ENCODE data around the gene BOC. TPM values are rescaled to one million over a fixed set of nuclear protein-coding genes. Genes with fewer than 3 reads are reported as not detected.

BOC gene
- total RNA-seq, 4 donors from 2014 or later, result 3.7 to 7.4 (median 4.6) TPM

DNA sequence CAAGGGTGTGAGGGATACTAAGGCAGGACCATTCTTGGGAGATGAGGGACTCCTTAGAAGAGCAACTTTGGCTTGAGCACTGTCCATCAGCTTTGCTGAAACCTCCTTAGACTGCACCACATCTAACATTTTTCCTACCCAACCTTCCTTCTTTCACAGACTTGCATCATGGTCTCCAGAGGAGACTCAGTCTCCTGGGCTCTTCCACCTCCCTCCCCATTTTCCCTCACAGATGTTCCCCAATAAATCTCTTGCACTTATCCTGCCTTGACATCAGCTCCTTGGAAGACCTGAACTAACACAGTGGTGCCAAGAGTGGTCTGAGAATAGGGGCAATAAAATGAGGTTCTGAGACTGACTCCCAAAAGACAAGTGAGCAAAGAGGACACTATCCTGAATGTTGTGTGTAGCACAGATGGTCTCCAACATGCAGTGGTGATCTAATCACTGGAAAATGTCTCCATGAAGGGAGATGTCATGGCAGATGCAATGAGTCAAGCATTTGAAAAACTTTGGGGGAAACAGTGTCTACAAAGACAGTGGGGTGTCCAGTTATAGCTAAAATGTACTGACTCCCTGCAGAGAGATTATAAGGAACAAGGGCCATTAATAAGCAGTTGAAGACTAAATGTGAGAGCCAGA, 26.0 kb upstream of the BOC start:
- intact Hi-C loops (cut with DNase I; ENCODE audit: low total_unique reads), result no loop called here
- no peaks in the 10 kb centered on the region for H3K27me3 ChIP-seq
- no peaks in the 10 kb centered on the region for H3K36me3 ChIP-seq
- DNase-seq (no peak), ATAC-seq (no peak)
- H3K9me3 ChIP-seq, result no peaks in the 10 kb centered on the region
- H3K4me3 ChIP-seq, result no peak overlapping the region
- no peak for TF ChIP-seq POLR2A (IDR thresholded peaks at IDR 0.05)
- in situ Hi-C loops (cut with MboI; ENCODE audit: low sequenced_read_pairs in 4 of 4), result no loop called here
- H3K4me1 ChIP-seq, result no peaks in the 10 kb centered on the region
- H3K27ac ChIP-seq, result no peak overlapping the region

DNA sequence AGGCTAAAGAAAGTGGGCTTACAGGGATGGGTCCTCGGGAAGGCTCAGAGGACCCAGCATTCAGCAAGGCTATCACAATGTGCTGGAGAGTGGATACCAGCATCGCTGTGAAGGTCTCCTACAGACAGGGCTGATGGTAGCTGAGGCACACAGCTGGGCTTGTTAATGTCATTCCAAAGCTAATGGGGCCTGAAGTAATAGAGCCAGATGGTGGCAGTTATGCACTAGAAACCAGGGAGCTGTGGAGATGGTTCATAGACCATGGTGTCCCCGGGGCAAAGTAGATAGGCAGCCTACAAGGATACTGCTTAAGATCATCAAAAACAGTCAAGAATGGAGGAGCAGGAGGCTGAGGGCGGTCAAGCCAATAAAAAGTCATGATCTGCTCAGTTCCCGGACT, 24.8 kb upstream of the BOC start:
- intact Hi-C loops (cut with DNase I; ENCODE audit: low total_unique reads) (no loop called here), in situ Hi-C loops (cut with MboI; ENCODE audit: low sequenced_read_pairs in 4 of 4) (no loop called here)
- Histone ChIP-seq H3K4me1 (no peaks in the 10 kb centered on the region), H3K4me3 (no peak overlapping the region), H3K36me3 (no peaks in the 10 kb centered on the region), H3K27ac (no peak overlapping the region), H3K9me3 (no peaks in the 10 kb centered on the region), H3K27me3 (no peaks in the 10 kb centered on the region)
- TF ChIP-seq, protein P1, sequence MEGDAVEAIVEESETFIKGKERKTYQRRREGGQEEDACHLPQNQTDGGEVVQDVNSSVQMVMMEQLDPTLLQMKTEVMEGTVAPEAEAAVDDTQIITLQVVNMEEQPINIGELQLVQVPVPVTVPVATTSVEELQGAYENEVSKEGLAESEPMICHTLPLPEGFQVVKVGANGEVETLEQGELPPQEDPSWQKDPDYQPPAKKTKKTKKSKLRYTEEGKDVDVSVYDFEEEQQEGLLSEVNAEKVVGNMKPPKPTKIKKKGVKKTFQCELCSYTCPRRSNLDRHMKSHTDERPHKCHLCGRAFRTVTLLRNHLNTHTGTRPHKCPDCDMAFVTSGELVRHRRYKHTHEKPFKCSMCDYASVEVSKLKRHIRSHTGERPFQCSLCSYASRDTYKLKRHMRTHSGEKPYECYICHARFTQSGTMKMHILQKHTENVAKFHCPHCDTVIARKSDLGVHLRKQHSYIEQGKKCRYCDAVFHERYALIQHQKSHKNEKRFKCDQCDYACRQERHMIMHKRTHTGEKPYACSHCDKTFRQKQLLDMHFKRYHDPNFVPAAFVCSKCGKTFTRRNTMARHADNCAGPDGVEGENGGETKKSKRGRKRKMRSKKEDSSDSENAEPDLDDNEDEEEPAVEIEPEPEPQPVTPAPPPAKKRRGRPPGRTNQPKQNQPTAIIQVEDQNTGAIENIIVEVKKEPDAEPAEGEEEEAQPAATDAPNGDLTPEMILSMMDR (IDR thresholded peaks at IDR 0.05 in 4 of 5, conservative IDR thresholded peaks at IDR 0.05 in 1 of 5), result no peak
- no peak for TF ChIP-seq POLR2A (IDR thresholded peaks at IDR 0.05)
- DNase-seq, result no peak
- ATAC-seq, result no peak

DNA sequence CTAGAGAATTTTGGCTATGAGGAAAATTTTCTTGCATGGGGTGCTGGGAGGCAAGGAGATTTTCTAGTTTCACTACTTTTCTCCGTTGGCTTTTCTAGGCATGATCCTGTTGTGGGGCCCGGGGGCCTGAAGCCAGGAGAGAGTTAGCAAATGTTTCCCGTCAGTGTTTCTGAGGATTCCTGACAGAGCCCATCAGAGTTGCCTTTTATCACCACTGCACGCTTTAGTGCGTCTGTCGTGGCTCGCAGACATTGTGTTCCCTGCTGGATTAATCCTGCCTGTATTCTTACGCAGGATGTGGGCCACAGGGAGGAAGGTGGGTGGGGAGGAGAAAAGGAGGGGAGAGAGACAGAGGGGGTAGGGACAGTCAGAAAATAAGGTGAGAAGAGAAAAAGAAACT, 18.1 kb upstream of the BOC start:
- DNase-seq, result no peak
- no peak for TF ChIP-seq POLR2A (IDR thresholded peaks at IDR 0.05)
- TF ChIP-seq, protein P1 (IDR thresholded peaks at IDR 0.05 in 4 of 5, conservative IDR thresholded peaks at IDR 0.05 in 1 of 5), result no peak
- no peak overlapping the region for H3K27ac ChIP-seq

DNA sequence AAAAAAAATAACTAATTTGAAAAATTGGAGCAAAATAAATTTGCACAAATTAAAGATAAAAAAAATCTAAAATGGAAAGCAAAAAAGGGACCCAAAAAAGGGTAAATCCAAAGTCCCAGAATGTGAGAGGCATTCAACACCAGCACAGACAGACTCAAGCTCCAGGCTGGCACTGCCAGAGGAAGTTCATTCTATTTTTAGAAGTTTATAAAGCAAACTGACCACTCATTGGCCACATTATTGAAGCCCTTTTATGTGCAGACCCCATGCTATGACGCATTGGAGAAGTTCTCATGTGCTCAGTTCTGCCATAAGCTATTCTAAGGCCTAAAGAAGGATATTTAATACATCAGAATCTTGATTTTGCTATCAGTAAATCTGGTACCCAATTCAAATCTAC, 17.6 kb upstream of the BOC start:
- H3K27me3 ChIP-seq, result no peaks in the 10 kb centered on the region
- H3K9me3 ChIP-seq, result no peaks in the 10 kb centered on the region
- in situ Hi-C loops (cut with MboI; ENCODE audit: low sequenced_read_pairs in 4 of 4), result no loop called here
- H3K4me3 ChIP-seq, result no peak overlapping the region
- no peaks in the 10 kb centered on the region for H3K36me3 ChIP-seq
- intact Hi-C loops (cut with DNase I; ENCODE audit: low total_unique reads), result no loop called here
- ATAC-seq, result no peak
- H3K4me1 ChIP-seq, result no peaks in the 10 kb centered on the region
- H3K27ac ChIP-seq, result no peak overlapping the region
- DNase-seq, result no peak
- TF ChIP-seq, protein P1 (IDR thresholded peaks at IDR 0.05 in 4 of 5, conservative IDR thresholded peaks at IDR 0.05 in 1 of 5), result no peak
- no peak for TF ChIP-seq POLR2A (IDR thresholded peaks at IDR 0.05)

More for the DNA sequence above, 18.1 kb upstream of the BOC start:
- intact Hi-C loops (cut with DNase I; ENCODE audit: low total_unique reads), result no loop called here
- Histone ChIP-seq H3K9me3 (no peaks in the 10 kb centered on the region), H3K27me3 (no peaks in the 10 kb centered on the region), H3K36me3 (no peaks in the 10 kb centered on the region), H3K4me3 (no peak overlapping the region), H3K4me1 (no peaks in the 10 kb centered on the region)
- in situ Hi-C loops (cut with MboI; ENCODE audit: low sequenced_read_pairs in 4 of 4), result no loop called here
- no peak for ATAC-seq

DNA sequence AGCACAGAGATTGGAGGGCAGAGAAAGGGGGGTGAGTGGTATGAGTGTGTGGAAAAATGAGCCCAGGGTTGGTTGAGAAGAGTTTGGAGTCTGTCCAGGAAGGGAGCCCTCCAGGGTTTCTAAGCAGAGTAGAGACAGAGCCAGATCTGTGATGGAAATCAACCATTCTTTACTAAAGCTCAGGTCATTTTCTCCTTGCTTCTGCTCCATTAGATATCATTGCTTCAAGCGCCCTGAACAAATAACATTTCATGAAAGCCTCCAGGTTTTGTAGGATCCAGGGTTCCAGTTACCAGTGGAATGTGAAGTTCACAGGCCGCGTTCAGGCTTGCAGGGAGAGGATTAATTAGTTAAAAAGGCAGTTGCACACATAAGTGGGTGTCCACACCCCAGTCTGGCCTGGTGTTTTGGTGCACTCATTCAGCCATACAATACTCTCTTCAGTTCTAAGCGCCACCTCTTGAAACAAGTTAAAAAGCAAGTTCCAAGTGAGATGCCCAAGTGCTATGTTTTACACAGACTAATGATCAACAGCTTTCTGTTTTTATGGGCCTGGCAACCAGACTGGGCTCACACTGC, 16.4 kb upstream of the BOC start:
- in situ Hi-C loops (cut with MboI; ENCODE audit: low sequenced_read_pairs in 4 of 4) (no loop called here), intact Hi-C loops (cut with DNase I; ENCODE audit: low total_unique reads) (no loop called here)
- ATAC-seq (no peak), DNase-seq (no peak)
- H3K36me3 ChIP-seq, result no peaks in the 10 kb centered on the region
- H3K27ac ChIP-seq, result no peak overlapping the region
- no peaks in the 10 kb centered on the region for H3K9me3 ChIP-seq
- no peak for TF ChIP-seq POLR2A (IDR thresholded peaks at IDR 0.05)
- TF ChIP-seq, protein P1 (IDR thresholded peaks at IDR 0.05 in 4 of 5, conservative IDR thresholded peaks at IDR 0.05 in 1 of 5), result no peak
- H3K27me3 ChIP-seq, result no peaks in the 10 kb centered on the region
- H3K4me1 ChIP-seq, result no peaks in the 10 kb centered on the region
- no peak overlapping the region for H3K4me3 ChIP-seq
